GM12878 (cell line): ENCODE measurements around the gene IL3. TPM values are rescaled to one million over a fixed set of nuclear protein-coding genes. Genes with fewer than 3 reads are reported as not detected.

ENCODE experiments used
- BRCA1 ChIP-seq: IDR thresholded peaks from 2 replicates; pipeline ENCODE4 v1.6.1; 2011; ENCODE audit warnings: low read depth, low read length, improper control_type of control experiment
- CEBPZ ChIP-seq: fragments of 150-350 bp; IDR thresholded peaks from 2 replicates; pipeline ENCODE4 v1.6.1; 2016; ENCODE audit warnings: low read depth, low read length
- CHD4 ChIP-seq: fragments of 200-600 bp; sonication (generic); IDR thresholded peaks from 2 replicates; pipeline ENCODE4 v1.6.1; 2016; ENCODE audit warnings: mild to moderate bottlenecking
- CREM ChIP-seq: IDR thresholded peaks from 2 replicates; pipeline ENCODE4 v1.6.1; 2014; ENCODE audit warnings: antibody characterized with exemption, low read depth
- EZH2 ChIP-seq: IDR thresholded peaks from 2 replicates; pipeline ENCODE4 v1.6.1; 2012; ENCODE audit warnings: low read depth, mild to moderate bottlenecking, control low read depth, inconsistent platforms, low read length, borderline replicate concordance; ENCODE audit not compliant: control insufficient read depth
- IKZF2 ChIP-seq, 2 experiments: fragments of 450-650 bp; IDR thresholded peaks; 2 replicates each; pipeline ENCODE4 v1.6.1; 2017; ENCODE audit warnings: mild to moderate bottlenecking in 2 of 2, moderate library complexity in 2 of 2
- JUNB ChIP-seq: IDR thresholded peaks from 2 replicates; pipeline ENCODE4 v1.6.1; 2016; ENCODE audit warnings: antibody characterized with exemption, mild to moderate bottlenecking
- POLR2A ChIP-seq: IDR thresholded peaks from 2 replicates; pipeline ENCODE4 v1.6.1; 2011; ENCODE audit warnings: low read depth, mild to moderate bottlenecking, low read length
- PRDM15 ChIP-seq: fragments of 450-650 bp; formaldehyde crosslinking; IDR thresholded peaks from 2 replicates; pipeline ENCODE4 v1.4.0; 2020; ENCODE audit warnings: mild to moderate bottlenecking, moderate library complexity
- RBBP5 ChIP-seq: fragments of 200-600 bp; sonication (generic); conservative IDR thresholded peaks from 2 replicates; pipeline ENCODE4 v1.6.1; 2016
- SRF ChIP-seq, 2 experiments: IDR thresholded peaks; 2 replicates each; pipeline ENCODE4 v1.6.1; 2011; ENCODE audit warnings: low read depth in 2 of 2, low read length in 2 of 2, mild to moderate bottlenecking in 1 of 2, moderate library complexity in 1 of 2
- ZBTB11 ChIP-seq: fragments of 450-650 bp; formaldehyde crosslinking; IDR thresholded peaks from 2 replicates; pipeline ENCODE4 v1.5.0; 2022; ENCODE audit warnings: mild to moderate bottlenecking, missing genetic modification characterization
- polyA plus RNA-seq, 11 experiments: library from polyadenylated mRNA; depleted of rRNA in 4 of 11; unstranded in 6 of 11; stranded (reverse) in 5 of 11; fragments of >200 nt; fragmentation: Nextera tagmentation in 4 of 11; fragmentation: Illumina TruSeq in 1 of 11; extraction: Ambion mirVana in 4 of 11; extraction: Trizol in 1 of 11; gene quantifications; 1 replicate in 1 of 11; 2 replicates in 10 of 11; pipeline versions ENCODE4 v1.2.1 to v1.2.3, GENCODE V29; 2011 to 2016; ENCODE audit warnings: inconsistent platforms in 2 of 11, missing spikeins in 2 of 11, low read depth in 1 of 11
- total RNA-seq, 4 experiments: library from RNA; depleted of rRNA in 3 of 4; stranded (reverse); fragments of >200 nt in 3 of 4; fragmentation: Illumina TruSeq in 1 of 4; extraction: Trizol in 1 of 4; gene quantifications; 2 replicates each; pipeline versions ENCODE4 v1.2.1 to v1.2.3, GENCODE V29; 2013 to 2021
- TF ChIP-seq, protein P1 (sequence below): fragments of 450-650 bp; IDR thresholded peaks from 2 replicates; pipeline ENCODE4 v1.6.1; 2017; ENCODE audit warnings: low read depth, mild to moderate bottlenecking, moderate library complexity
- TF ChIP-seq, protein P2 (sequence below): fragments of 450-650 bp; IDR thresholded peaks from 2 replicates; pipeline ENCODE4 v1.6.1; 2018; ENCODE audit warnings: borderline replicate concordance, mild to moderate bottlenecking; ENCODE audit not compliant: partially characterized antibody

Gene IL3
- total and polyA plus RNA-seq, 10 of the 15 experiments (the other 5 are each of a cell fraction or from before 2014, with no cell fraction given), result not detected

DNA sequence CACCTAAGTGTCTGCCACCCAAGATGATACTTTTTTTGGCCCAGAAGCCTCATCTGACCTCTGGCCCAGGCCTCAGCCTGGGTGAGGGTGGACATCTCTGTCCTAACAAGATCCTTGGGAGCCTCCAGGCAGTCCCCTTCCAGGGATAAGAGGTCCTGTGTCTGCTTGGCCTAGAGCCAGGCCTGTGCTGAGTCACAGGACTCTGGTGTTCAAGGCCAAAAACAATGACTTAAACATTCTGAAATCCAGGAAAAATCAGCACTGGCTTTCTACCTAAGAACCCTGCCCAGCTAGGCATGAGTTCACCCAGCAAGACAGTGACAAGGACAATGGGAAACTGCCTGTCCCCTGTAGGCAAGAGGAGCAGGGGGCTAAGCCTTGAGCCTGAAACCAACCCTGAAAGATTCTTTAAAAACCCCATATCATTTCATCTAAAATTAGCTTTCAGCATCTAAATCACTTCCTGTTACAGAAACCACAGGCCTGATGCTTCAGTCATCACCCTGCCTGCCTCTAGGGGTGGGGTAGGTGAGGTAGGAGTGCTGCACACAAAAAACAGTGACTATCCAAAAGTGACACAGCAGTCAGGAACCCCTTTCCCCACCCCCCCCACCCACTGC, 43.0 kb downstream of the IL3 start (continued):
- no peak for TF ChIP-seq PRDM15
- TF ChIP-seq, protein P1, sequence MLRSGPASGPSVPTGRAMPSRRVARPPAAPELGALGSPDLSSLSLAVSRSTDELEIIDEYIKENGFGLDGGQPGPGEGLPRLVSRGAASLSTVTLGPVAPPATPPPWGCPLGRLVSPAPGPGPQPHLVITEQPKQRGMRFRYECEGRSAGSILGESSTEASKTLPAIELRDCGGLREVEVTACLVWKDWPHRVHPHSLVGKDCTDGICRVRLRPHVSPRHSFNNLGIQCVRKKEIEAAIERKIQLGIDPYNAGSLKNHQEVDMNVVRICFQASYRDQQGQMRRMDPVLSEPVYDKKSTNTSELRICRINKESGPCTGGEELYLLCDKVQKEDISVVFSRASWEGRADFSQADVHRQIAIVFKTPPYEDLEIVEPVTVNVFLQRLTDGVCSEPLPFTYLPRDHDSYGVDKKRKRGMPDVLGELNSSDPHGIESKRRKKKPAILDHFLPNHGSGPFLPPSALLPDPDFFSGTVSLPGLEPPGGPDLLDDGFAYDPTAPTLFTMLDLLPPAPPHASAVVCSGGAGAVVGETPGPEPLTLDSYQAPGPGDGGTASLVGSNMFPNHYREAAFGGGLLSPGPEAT, result peak; percentile 57
- TF ChIP-seq, protein P2, sequence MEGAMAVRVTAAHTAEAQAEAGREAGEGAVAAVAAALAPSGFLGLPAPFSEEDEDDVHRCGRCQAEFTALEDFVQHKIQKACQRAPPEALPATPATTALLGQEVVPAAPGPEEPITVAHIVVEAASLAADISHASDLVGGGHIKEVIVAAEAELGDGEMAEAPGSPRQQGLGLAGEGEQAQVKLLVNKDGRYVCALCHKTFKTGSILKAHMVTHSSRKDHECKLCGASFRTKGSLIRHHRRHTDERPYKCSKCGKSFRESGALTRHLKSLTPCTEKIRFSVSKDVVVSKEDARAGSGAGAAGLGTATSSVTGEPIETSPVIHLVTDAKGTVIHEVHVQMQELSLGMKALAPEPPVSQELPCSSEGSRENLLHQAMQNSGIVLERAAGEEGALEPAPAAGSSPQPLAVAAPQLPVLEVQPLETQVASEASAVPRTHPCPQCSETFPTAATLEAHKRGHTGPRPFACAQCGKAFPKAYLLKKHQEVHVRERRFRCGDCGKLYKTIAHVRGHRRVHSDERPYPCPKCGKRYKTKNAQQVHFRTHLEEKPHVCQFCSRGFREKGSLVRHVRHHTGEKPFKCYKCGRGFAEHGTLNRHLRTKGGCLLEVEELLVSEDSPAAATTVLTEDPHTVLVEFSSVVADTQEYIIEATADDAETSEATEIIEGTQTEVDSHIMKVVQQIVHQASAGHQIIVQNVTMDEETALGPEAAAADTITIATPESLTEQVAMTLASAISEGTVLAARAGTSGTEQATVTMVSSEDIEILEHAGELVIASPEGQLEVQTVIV, result no peak
- TF ChIP-seq RBBP5, result peak; percentile 93; the same call in 1 of the 2 replicates
- TF ChIP-seq IKZF2 (IDR thresholded peaks at IDR 0.05), result peak; percentile 46 to 68; a peak in 3 of 4 replicates
- no peak for TF ChIP-seq SRF (IDR thresholded peaks at IDR 0.05; ENCODE audit: low read depth in 2 of 2, low read length in 2 of 2)
- TF ChIP-seq EZH2, result no peak
- no peak for TF ChIP-seq BRCA1
- no peak for TF ChIP-seq CEBPZ
- TF ChIP-seq JUNB, result peak; percentile 71
- peak; percentile 60; the same call in 1 of the 2 replicates for TF ChIP-seq POLR2A
- TF ChIP-seq CREM, result peak; percentile 85
- TF ChIP-seq CHD4, result no peak
- no peak for TF ChIP-seq ZBTB11 (CRISPR knock-in tag)
